Neural progenitor cell (in vitro differentiated cells): ENCODE measurements around the gene IFIT1B. TPM values are rescaled to one million over a fixed set of nuclear protein-coding genes. Genes with fewer than 3 reads are reported as not detected.

Experiments used
- DNase-seq: peaks from one replicate; pipeline ENCODE4 v3.0.0-alpha.2; 2016; ENCODE audit warnings: low spot score
- H2AFZ ChIP-seq: fragments of 200-600 bp; sonication (generic); replicated peaks from 2 replicates; pipeline ENCODE4 v1.6.1; 2016; ENCODE audit warnings: antibody characterized with exemption
- H3F3A ChIP-seq: fragments of 200-600 bp; sonication (generic); 2 replicates; pipeline ENCODE4 v1.6.1; 2016; ENCODE audit warnings: antibody characterized with exemption, low read depth
- H3K27ac ChIP-seq: fragments of 200-600 bp; sonication (generic); 2 replicates; pipeline ENCODE4 v1.5.1; 2016; ENCODE audit warnings: mild to moderate bottlenecking
- H3K27me3 ChIP-seq: fragments of 200-600 bp; sonication (generic); 2 replicates; pipeline ENCODE4 v1.6.1; 2016; ENCODE audit warnings: mild to moderate bottlenecking, moderate library complexity
- H3K36me3 ChIP-seq: fragments of 200-600 bp; sonication (generic); 2 replicates; pipeline ENCODE4 v1.5.1; 2016
- H3K4me1 ChIP-seq: fragments of 200-600 bp; sonication (generic); 2 replicates; pipeline ENCODE4 v1.6.1; 2016; ENCODE audit warnings: mixed run types
- H3K4me2 ChIP-seq: fragments of 200-600 bp; sonication (generic); 2 replicates; pipeline ENCODE4 v1.6.1; 2016
- H3K4me3 ChIP-seq: fragments of 200-600 bp; sonication (generic); 2 replicates; pipeline ENCODE4 v1.5.1; 2016
- H3K79me2 ChIP-seq: fragments of 200-600 bp; sonication (generic); 2 replicates; pipeline ENCODE4 v1.6.1; 2016; ENCODE audit warnings: low read depth
- H3K9ac ChIP-seq: fragments of 200-600 bp; sonication (generic); 2 replicates; pipeline ENCODE4 v1.6.1; 2016
- H3K9me3 ChIP-seq: fragments of 200-600 bp; sonication (generic); 2 replicates; pipeline ENCODE4 v1.5.1; 2016; ENCODE audit warnings: low read depth
- H4K20me1 ChIP-seq: fragments of 200-600 bp; sonication (generic); 2 replicates; pipeline ENCODE4 v1.6.1; 2016; ENCODE audit warnings: low read depth
- H3K27ac Mint-ChIP-seq: 3 replicates; pipeline ENCODE4 v1.8.0; 2021; ENCODE audit warnings: mixed read lengths
- H3K27me3 Mint-ChIP-seq: 2 replicates; pipeline ENCODE4 v1.8.0; 2022; ENCODE audit warnings: low read depth, mild to moderate bottlenecking, inconsistent platforms, moderate library complexity, mixed read lengths; ENCODE audit not compliant: insufficient read depth
- H3K36me3 Mint-ChIP-seq: 3 replicates; pipeline ENCODE4 v1.8.0; 2021; ENCODE audit warnings: mixed read lengths
- H3K4me1 Mint-ChIP-seq: 3 replicates; pipeline ENCODE4 v1.8.0; 2021; ENCODE audit warnings: mixed read lengths
- H3K4me3 Mint-ChIP-seq: 3 replicates; pipeline ENCODE4 v1.8.0; 2021; ENCODE audit warnings: mild to moderate bottlenecking, moderate library complexity, mixed read lengths
- H3K9me3 Mint-ChIP-seq: 3 replicates; pipeline ENCODE4 v1.8.0; 2020; ENCODE audit warnings: mixed read lengths
- CTCF ChIP-seq: fragments of 200-600 bp; sonication (generic); IDR thresholded peaks from 2 replicates; pipeline ENCODE4 v1.5.1; 2017; ENCODE audit warnings: antibody characterized with exemption, mild to moderate bottlenecking
- EZH2 ChIP-seq: fragments of 200-600 bp; sonication (generic); IDR thresholded peaks from 2 replicates; pipeline ENCODE4 v1.6.1; 2017; ENCODE audit warnings: antibody characterized with exemption, mild to moderate bottlenecking, moderate library complexity
- EZH2phosphoT487 ChIP-seq: fragments of 200-600 bp; sonication (generic); IDR thresholded peaks from 2 replicates; pipeline ENCODE4 v1.6.1; 2017; ENCODE audit warnings: antibody characterized with exemption
- total RNA-seq: library from RNA; depleted of rRNA; stranded (reverse); fragments of >200 nt; gene quantifications from 2 replicates; pipeline ENCODE4 v1.2.3, GENCODE V29; 2015; ENCODE audit warnings: low replicate concordance

Gene IFIT1B
- total RNA-seq, 1 donor from 2014 or later = not detected

DNA sequence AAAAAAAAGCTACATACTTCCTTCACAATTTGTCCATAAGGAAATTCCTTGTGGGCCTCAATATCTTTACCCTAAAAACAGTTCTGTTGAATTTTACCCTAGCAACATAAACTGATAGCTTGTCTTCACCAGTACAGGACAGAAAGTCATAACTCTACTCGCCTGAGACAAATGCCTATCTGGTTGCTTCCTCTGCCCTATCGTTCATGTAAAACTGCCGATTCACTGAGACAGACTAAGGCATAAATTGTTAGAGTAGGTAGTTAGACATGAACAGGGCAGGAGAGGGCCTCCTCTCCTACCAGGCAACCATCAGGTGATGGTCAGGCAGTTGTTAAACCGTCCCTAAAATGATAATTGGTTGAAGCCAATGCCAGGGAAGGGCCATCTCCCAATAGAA is 25.1 kb upstream of the IFIT1B start:
- no peaks in the 10 kb centered on the region for H3K27me3 ChIP-seq
- no peak overlapping the region for H3K4me2 ChIP-seq

DNA sequence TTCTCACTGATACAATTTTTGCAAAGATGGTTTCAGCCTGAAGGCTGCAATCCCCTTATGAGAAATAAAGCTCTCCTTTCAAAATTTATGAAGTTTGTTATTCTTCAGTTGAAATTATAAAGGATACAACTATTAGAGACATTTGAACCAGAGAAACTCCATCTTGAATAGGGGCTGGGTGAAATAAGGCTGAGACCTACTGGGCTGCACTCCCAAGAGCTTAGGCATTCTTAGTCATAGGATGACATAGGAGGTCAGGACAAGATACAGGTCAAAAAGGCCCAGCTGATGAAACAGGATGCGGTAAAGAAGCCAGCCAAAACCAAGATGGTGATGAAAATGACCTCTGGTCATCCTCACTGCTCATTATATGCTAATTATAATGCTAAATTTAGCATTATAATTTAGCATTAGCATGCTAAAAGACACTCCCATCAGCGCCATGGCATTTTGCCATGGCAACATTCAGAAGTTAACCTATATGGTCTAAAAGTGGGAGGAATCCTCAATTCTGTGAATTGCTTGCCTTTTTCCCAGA is 22.4 kb upstream of the IFIT1B start:
- H3K27ac ChIP-seq = no peak overlapping the region
- peaks cover 3% of the 10 kb centered on the region for H3K4me1 ChIP-seq
- no peaks in the 10 kb centered on the region for H3K27me3 ChIP-seq
- peaks cover 3% of the 10 kb centered on the region for H3F3A ChIP-seq
- peaks cover 31% of the 10 kb centered on the region for H3K4me1 Mint-ChIP-seq
- no peak overlapping the region for H3K4me2 ChIP-seq
- no peaks in the 10 kb centered on the region for H3K79me2 ChIP-seq
- no peak overlapping the region for H2AFZ ChIP-seq
- H3K9me3 ChIP-seq = no peaks in the 10 kb centered on the region
- no peaks in the 10 kb centered on the region for H3K36me3 ChIP-seq
- H3K9me3 Mint-ChIP-seq = peaks cover 14% of the 10 kb centered on the region
- no peak overlapping the region for H3K9ac ChIP-seq
- no peak overlapping the region for H3K27ac Mint-ChIP-seq
- peaks cover 2% of the 10 kb centered on the region for H3K27me3 Mint-ChIP-seq
- no peak for DNase-seq
- H3K36me3 Mint-ChIP-seq = peaks cover 2% of the 10 kb centered on the region
- no peaks in the 10 kb centered on the region for H4K20me1 ChIP-seq
- H3K4me3 ChIP-seq = no peak overlapping the region
- H3K4me3 Mint-ChIP-seq = no peak overlapping the region
- TF ChIP-seq EZH2phosphoT487 (no peak), CTCF (no peak), EZH2 (no peak)

More for the DNA sequence above, 25.1 kb upstream of the IFIT1B start:
- peaks cover 2% of the 10 kb centered on the region for H3K27me3 Mint-ChIP-seq
- peaks cover 19% of the 10 kb centered on the region for H3K4me1 ChIP-seq
- no peaks in the 10 kb centered on the region for H3K36me3 ChIP-seq
- H3K9me3 Mint-ChIP-seq = peaks cover 14% of the 10 kb centered on the region
- no peak overlapping the region for H3K9ac ChIP-seq
- peaks cover 13% of the 10 kb centered on the region for H3F3A ChIP-seq
- no peak overlapping the region for H3K4me3 Mint-ChIP-seq
- H2AFZ ChIP-seq = no peak overlapping the region
- H4K20me1 ChIP-seq = no peaks in the 10 kb centered on the region
- H3K27ac ChIP-seq = no peak overlapping the region
- peaks cover 48% of the 10 kb centered on the region for H3K4me1 Mint-ChIP-seq
- no peak overlapping the region for H3K27ac Mint-ChIP-seq
- no peak for DNase-seq
- peaks cover 2% of the 10 kb centered on the region for H3K36me3 Mint-ChIP-seq
- no peaks in the 10 kb centered on the region for H3K79me2 ChIP-seq
- TF ChIP-seq EZH2 (no peak), CTCF (no peak), EZH2phosphoT487 (no peak)
- no peaks in the 10 kb centered on the region for H3K9me3 ChIP-seq
- no peak overlapping the region for H3K4me3 ChIP-seq

- no peak overlapping the region for H3K9ac ChIP-seq
- H3K36me3 ChIP-seq = no peaks in the 10 kb centered on the region
- DNase-seq = no peak
- H3K4me3 ChIP-seq = no peak overlapping the region
- no peaks in the 10 kb centered on the region for H4K20me1 ChIP-seq
- H3K79me2 ChIP-seq = no peaks in the 10 kb centered on the region
- H3K4me2 ChIP-seq = no peak overlapping the region
- no peaks in the 10 kb centered on the region for H3K27me3 ChIP-seq
- Mint-ChIP-seq H3K4me3 (no peak overlapping the region), H3K27ac (no peak overlapping the region), H3K27me3 (no peaks in the 10 kb centered on the region), H3K4me1 (peaks cover 15% of the 10 kb centered on the region), H3K36me3 (peaks cover 2% of the 10 kb centered on the region), H3K9me3 (peaks cover 14% of the 10 kb centered on the region)
- no peaks in the 10 kb centered on the region for H3K4me1 ChIP-seq
- peak overlapping the region; percentile 12 for H2AFZ ChIP-seq
- no peaks in the 10 kb centered on the region for H3F3A ChIP-seq
- no peak overlapping the region for H3K27ac ChIP-seq
- H3K9me3 ChIP-seq = no peaks in the 10 kb centered on the region
- TF ChIP-seq EZH2 (no peak), CTCF (no peak), EZH2phosphoT487 (no peak)
Observed at GRCh38 chr10:89357096-89357495, 20.8 kb upstream of the IFIT1B start.
